ENCODE results near the gene TPI1.

- TF ChIP-seq CTCF (IDR thresholded peaks at IDR 0.05; ENCODE audit: low read depth, low read length) (no peak), MAX (IDR thresholded peaks at IDR 0.05; ENCODE audit: low read depth, low read length) (no peak)
Observed at GRCh38 chr12:6891646-6892001, 24.3 kb downstream of the TPI1 start.
